Osteocyte (in vitro differentiated cells): Measurements from ENCODE around the gene SETD4. TPM values are rescaled to one million over a fixed set of nuclear protein-coding genes. Genes with fewer than 3 reads are reported as not detected.

Experiments used
- DNase-seq: peaks from one replicate; pipeline ENCODE4 v3.0.0; 2021; ENCODE audit warnings: mixed read lengths; ENCODE audit not compliant: unreplicated experiment; ENCODE audit errors: extremely low spot score
- H3K27ac Mint-ChIP-seq: one replicate; pipeline ENCODE4 v1.8.0; 2021; ENCODE audit warnings: mild to moderate bottlenecking, mixed read lengths; ENCODE audit not compliant: unreplicated experiment
- H3K27me3 Mint-ChIP-seq: one replicate; pipeline ENCODE4 v1.8.0; 2021; ENCODE audit warnings: mixed read lengths; ENCODE audit not compliant: unreplicated experiment
- H3K36me3 Mint-ChIP-seq: one replicate; pipeline ENCODE4 v1.8.0; 2021; ENCODE audit warnings: mixed read lengths; ENCODE audit not compliant: unreplicated experiment
- H3K4me1 Mint-ChIP-seq: one replicate; pipeline ENCODE4 v1.8.0; 2021; ENCODE audit warnings: mixed read lengths; ENCODE audit not compliant: unreplicated experiment
- H3K4me3 Mint-ChIP-seq: one replicate; pipeline ENCODE4 v1.8.0; 2021; ENCODE audit warnings: mild to moderate bottlenecking, moderate library complexity, mixed read lengths; ENCODE audit not compliant: unreplicated experiment
- H3K9me3 Mint-ChIP-seq: one replicate; pipeline ENCODE4 v1.8.0; 2021; ENCODE audit warnings: mixed read lengths; ENCODE audit not compliant: unreplicated experiment
- total RNA-seq: library from RNA; stranded (reverse); gene quantifications from 2 replicates; pipeline ENCODE4 v1.2.1, GENCODE V29; 2021
- TF ChIP-seq, protein P1 (sequence below): fragments of 200-600 bp; sonication (generic); IDR thresholded peaks from 2 replicates; pipeline ENCODE4 v1.5.0; 2021; ENCODE audit warnings: antibody characterized with exemption, mild to moderate bottlenecking, moderate library complexity

The SETD4 gene
- total RNA-seq, 1 donor from 2014 or later: 16.6 TPM

DNA sequence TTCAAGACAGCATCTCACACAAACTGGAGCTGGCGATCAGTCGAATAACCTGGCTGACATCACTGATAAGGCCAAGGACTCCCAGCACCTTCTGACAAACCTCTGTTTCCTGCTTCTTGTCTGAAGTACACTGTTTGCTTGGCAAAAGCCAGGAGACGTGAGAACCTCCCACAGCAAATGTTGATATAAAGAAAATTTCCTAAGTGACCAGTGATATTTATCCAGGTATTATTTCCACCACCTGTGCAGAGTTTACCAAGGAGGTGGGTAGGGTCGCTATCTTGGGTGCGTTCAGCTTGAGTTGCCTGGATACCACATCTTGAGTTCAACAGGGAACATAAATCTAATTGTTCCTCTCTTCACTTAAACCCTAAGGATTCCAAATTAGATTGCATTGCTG lies 72.9 kb downstream of the SETD4 start:
- no peaks in the 10 kb centered on the region for H3K36me3 Mint-ChIP-seq
- H3K27me3 Mint-ChIP-seq: peaks cover 40% of the 10 kb centered on the region
- peaks cover 5% of the 10 kb centered on the region for H3K9me3 Mint-ChIP-seq
- no peaks in the 10 kb centered on the region for H3K4me1 Mint-ChIP-seq
- DNase-seq: no peak
- H3K4me3 Mint-ChIP-seq: no peak overlapping the region
- TF ChIP-seq, protein P1, sequence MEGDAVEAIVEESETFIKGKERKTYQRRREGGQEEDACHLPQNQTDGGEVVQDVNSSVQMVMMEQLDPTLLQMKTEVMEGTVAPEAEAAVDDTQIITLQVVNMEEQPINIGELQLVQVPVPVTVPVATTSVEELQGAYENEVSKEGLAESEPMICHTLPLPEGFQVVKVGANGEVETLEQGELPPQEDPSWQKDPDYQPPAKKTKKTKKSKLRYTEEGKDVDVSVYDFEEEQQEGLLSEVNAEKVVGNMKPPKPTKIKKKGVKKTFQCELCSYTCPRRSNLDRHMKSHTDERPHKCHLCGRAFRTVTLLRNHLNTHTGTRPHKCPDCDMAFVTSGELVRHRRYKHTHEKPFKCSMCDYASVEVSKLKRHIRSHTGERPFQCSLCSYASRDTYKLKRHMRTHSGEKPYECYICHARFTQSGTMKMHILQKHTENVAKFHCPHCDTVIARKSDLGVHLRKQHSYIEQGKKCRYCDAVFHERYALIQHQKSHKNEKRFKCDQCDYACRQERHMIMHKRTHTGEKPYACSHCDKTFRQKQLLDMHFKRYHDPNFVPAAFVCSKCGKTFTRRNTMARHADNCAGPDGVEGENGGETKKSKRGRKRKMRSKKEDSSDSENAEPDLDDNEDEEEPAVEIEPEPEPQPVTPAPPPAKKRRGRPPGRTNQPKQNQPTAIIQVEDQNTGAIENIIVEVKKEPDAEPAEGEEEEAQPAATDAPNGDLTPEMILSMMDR: no peak
- no peak overlapping the region for H3K27ac Mint-ChIP-seq

DNA sequence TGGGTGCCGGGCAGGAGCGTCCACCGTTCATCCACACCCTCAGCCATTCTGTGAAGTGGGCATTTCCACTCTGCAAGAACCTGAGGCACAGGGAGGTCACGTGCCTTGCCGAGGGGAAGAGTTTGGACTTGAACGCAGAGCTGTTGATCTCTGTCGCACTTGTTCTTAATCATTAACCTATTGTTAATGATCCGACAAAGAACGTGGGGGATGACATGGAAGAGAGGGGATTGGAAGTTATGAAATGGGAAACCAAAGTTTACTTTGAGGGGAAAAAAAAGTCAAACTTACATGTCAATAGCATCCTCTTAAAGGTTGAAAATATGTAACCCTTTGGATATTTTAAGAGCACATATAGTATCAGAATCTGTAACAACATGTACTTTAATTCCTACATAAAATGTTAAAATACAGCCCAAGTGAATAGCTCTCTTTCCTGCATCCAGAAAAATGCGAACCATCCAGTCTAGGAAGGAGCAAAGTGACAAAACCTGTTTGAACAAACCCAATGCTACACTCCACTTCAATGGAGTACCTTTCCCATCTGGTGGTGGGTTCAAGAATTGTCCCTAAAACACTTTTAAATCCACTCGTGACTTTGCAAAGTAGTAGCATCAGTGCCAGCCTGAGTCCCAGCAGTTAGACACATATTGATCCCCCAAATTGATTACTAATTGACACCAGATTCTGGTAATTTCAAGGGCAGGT lies 75.5 kb downstream of the SETD4 start:
- TF ChIP-seq, protein P1: no peak
- peaks cover 53% of the 10 kb centered on the region for H3K27me3 Mint-ChIP-seq
- no peak overlapping the region for H3K27ac Mint-ChIP-seq
- no peaks in the 10 kb centered on the region for H3K4me1 Mint-ChIP-seq
- no peak for DNase-seq
- peaks cover 5% of the 10 kb centered on the region for H3K9me3 Mint-ChIP-seq
- H3K36me3 Mint-ChIP-seq: no peaks in the 10 kb centered on the region
- no peak overlapping the region for H3K4me3 Mint-ChIP-seq

Other genes with a start within 250 kb of the SETD4 start
- gene CBR1, start 9.5 kb upstream of the SETD4 start, total RNA-seq: 17.2 and 18.0 TPM in 2 replicates
- 7.5 and 7.9 TPM in 2 replicates for gene CBR3, start 74.6 kb upstream of the SETD4 start, total RNA-seq
- gene DOP1B, start 96.3 kb upstream of the SETD4 start, total RNA-seq: 14.3 and 16.5 TPM in 2 replicates